HG03378 (cell line): ENCODE data around the gene RACK1.

Source experiments
- ATAC-seq: cut with Tn5 transposase; IDR thresholded peaks from one replicate; pipeline ENCODE4 v1.9.1; 2021; ENCODE audit warnings: mild to moderate bottlenecking, moderate library complexity; ENCODE audit not compliant: unreplicated experiment

Gene RACK1

GRCh38 chr5:181234455-181235306 is 9.0 kb downstream of the RACK1 start:
- no peak for ATAC-seq

GRCh38 chr5:181233801-181234454 is 9.8 kb downstream of the RACK1 start:
- ATAC-seq: no peak

- ATAC-seq: no peak
Measured at GRCh38 chr5:181233088-181233800, 10.5 kb downstream of the RACK1 start.

DNA sequence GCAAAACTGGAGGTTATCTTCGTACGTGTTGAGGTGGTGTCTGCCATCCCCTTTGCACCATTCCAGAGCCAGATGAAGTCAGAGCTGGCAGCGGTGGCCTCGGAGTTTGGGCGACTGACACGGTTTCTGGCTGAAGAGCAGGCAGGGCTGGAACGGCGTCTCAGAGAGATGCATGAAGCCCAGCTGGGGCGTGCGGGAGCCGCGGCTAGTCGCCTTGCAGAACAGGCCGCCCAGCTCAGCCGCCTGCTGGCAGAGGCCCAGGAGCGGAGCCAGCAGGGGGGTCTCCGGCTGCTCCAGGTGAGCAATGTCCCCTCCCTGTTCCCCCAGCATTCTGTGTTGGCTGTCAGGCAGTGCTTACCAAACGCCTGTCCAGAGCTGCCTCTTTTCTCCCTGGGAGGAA is 11.1 kb downstream of the RACK1 start:
- no peak for ATAC-seq

DNA sequence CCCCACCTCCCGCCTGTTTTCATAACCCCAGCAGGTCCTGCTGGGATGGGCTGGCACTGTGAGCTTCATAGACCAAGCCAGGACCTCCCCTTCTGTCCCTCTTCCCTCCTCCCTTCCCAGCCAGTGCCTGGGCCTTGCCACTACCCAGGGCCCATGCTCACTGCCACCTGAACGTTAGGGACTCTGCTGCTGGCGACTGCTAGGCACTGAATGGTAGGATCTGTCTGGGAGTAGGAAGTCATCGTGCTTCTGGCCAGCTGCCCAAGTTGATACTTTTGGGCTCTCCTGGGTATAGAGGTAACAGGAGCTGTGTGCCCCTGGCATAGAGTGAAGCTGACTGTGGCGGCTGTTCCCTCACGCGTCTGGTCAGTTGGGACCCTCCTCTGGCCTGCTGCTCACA is 12.3 kb downstream of the RACK1 start:
- no peak for ATAC-seq

DNA sequence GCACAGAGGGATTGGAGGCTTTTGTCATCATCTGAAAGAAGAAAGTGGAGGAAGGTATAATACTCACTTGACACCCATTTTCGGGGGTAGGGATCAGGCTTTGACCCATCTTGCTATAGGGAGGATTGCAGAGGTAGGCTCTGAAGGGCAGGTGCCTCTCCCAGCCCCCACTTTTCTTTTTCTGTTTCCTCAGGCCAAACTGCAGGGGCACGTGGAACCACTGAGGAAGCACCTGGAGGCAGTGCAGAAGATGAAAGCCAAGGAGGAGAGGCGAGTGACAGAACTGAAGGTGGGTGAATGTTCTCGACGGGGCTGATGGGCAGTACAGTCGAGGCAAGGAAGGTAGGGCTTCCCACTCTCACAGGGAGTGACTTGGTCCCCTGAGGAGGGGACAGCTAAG is 13.2 kb downstream of the RACK1 start:
- no peak for ATAC-seq

DNA sequence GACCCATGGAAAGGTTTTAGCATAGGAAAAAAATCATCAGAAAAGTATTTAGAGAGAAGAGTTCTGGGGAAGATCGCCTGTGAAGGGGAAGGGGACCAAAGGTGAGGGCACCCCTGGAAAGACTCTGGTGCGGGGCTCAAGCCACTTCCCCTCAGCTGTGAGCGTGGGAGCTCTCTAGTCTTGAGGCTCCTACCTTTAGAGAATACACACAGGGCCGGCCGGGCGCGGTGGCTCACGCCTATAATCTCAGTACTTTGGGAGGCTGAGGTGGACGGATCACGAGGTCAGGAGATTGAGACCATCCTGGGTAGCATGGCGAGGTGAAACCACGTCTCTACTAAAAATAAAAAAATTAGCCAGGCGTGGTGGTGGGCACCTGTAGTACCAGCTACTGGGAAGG is 13.7 kb downstream of the RACK1 start:
- ATAC-seq: no peak

GRCh38 chr5:181224390-181225229 is 19.1 kb downstream of the RACK1 start:
- no peak for ATAC-seq

DNA sequence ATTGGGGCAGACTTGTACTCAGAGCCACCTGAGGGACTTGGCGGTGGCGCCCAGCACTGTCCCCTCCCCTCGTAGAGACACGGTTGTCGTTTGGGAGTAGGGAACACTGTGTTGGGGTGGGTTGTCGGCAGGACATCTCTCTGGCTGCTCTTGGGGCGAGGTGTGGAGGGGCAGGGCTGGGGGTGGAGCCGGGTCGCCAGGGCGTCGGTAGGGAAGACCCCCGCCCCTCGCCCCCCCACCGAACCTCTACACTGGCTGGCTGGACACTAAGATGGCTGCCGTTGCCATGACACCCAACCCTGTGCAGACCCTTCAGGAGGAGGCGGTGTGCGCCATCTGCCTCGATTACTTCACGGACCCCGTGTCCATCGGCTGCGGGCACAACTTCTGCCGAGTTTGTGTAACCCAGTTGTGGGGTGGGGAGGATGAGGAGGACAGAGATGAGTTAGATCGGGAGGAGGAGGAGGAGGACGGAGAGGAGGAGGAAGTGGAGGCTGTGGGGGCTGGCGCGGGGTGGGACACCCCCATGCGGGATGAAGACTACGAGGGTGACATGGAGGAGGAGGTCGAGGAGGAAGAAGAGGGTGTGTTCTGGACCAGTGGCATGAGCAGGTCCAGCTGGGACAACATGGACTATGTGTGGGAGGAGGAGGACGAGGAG is 19.8 kb downstream of the RACK1 start:
- no peak for ATAC-seq

- ATAC-seq: peak; percentile 51
Measured at GRCh38 chr5:181223058-181223728, 20.5 kb downstream of the RACK1 start, which contains the start of gene TRIM41. Gene TRIM41 (plus strand): TSS chr5:181223281. CDS start chr5:181224000, 719 bp downstream.

DNA sequence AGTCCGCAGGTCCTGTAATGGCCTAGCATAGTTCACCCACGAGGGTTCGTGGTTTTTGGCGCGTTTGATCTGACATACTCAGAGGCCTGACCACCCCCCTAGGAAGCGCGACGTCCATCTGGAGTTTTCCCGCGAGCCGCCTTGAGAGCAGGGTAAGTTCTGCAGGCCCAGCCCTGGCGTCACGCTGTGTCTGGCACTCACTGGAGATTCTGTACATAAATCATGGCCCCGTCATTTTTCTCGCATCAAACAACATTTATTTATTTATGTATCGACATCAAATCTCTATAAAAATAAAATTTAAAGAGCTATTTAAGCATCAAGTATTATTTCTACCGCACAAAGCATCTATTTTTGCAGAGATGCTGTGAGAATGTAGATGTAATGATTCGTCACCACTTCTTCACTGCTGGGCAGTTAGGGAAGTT is 21.1 kb downstream of the RACK1 start:
- ATAC-seq: no peak

GRCh38 chr5:181221792-181222629 is 21.7 kb downstream of the RACK1 start:
- peak; percentile 32 for ATAC-seq

- ATAC-seq: no peak
Measured at GRCh38 chr5:181221105-181221791, 22.5 kb downstream of the RACK1 start.

- ATAC-seq: no peak
Measured at GRCh38 chr5:181220178-181220515, 23.6 kb downstream of the RACK1 start.

DNA sequence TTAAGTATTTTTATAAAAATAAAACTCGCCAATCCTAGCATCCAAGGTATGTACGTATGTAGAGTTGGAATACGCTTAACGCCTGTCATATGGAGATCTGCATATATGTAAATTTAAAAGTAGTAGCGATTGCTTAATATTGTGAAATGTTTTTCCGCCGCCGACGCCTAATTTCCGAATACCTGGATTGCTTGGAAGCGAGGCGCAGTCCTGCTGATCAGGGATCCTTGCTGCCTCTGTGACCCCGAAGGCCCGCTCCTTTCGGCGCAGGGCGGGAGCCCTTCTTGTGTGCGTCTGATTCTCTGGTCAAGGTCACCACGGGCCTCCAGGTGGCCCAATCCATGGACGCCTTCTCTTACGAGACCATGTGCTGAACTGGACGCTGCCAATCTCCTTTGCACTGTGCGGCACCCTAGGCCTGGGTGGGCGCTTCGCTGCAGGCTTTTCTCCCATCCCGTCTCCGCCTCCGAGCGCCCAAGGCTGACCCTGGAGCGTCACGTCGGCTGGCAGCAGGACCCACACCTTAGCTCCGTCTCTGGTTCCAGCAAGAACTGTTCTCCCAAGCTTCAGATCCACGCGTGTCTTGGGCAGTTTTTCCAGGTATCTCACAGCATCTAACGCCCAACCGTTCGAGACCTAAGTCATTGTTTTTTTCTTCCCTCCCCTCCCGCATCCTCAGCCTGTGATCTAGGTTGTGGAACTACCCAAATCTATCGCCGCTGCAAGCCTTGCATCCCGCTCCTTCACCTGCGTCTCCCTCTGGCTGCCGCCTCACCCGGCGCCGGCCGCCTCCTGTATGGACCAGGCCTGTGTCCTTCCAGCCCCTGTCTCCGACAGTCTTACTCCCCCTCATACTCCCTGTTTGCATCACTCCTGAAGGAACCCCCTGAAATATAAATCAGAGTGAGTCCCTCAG is 24.2 kb downstream of the RACK1 start:
- ATAC-seq: no peak

- ATAC-seq: no peak
Measured at GRCh38 chr5:181218795-181219124, 24.9 kb downstream of the RACK1 start.

DNA sequence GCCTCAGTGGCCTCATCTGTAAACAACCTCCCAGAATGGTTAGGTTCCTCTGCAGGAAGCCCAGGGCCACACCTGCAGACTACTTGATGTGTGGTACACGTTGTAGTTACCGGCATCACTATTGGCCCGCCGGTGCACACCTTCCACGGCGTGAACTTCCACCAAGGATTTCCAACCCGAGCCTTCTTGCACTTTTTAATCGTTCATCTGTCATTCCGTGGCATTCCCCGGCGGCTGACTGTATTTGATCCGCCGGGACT is 26.0 kb downstream of the RACK1 start:
- peak; percentile 15 for ATAC-seq
